HepG2 (cell line): Measurements from ENCODE around the gene SRRM1. TPM values are rescaled to one million over a fixed set of nuclear protein-coding genes. Genes with fewer than 3 reads are reported as not detected.

Experiments
- AHR ChIP-seq: IDR thresholded peaks from 2 replicates; pipeline ENCODE4 v1.6.1; 2018; ENCODE audit warnings: missing genetic modification reagents, missing compliant biosample characterization
- DMTF1 ChIP-seq: sonication (generic); formaldehyde crosslinking; IDR thresholded peaks from 2 replicates; pipeline ENCODE4 v1.4.0; 2020; ENCODE audit warnings: mild to moderate bottlenecking, missing genetic modification reagents
- FOXO1 ChIP-seq: sonication (generic); formaldehyde crosslinking; IDR thresholded peaks from 2 replicates; pipeline ENCODE4 v1.4.0; 2020; ENCODE audit warnings: missing genetic modification reagents
- GABPA ChIP-seq, 2 experiments: IDR thresholded peaks; 2 replicates each; pipeline ENCODE4 v1.6.1; 2011 to 2016; ENCODE audit warnings: low read depth in 2 of 2, low read length in 1 of 2, missing biosample characterization in 1 of 2, missing genetic modification characterization in 1 of 2
- HMGA1 ChIP-seq: sonication (generic); formaldehyde crosslinking; conservative IDR thresholded peaks from 2 replicates; pipeline ENCODE4 v1.4.0; 2020; ENCODE audit warnings: missing genetic modification reagents
- HNRNPH1 ChIP-seq: fragments of 200-400 bp; formaldehyde crosslinking; optimal IDR thresholded peaks from 2 replicates; pipeline ENCODE3; 2017; ENCODE audit warnings: mild to moderate bottlenecking, low read depth, low read length
- KLF11 ChIP-seq: IDR thresholded peaks from 2 replicates; pipeline ENCODE4 v1.6.1; 2016; ENCODE audit warnings: missing compliant biosample characterization
- MIER3 ChIP-seq: IDR thresholded peaks from 2 replicates; pipeline ENCODE4 v1.6.1; 2016; ENCODE audit warnings: missing compliant biosample characterization, borderline replicate concordance
- RBFOX2 ChIP-seq: fragments of 200-400 bp; formaldehyde crosslinking; IDR thresholded peaks from 2 replicates; pipeline ENCODE4 v1.6.1; 2017; ENCODE audit warnings: low read depth, mild to moderate bottlenecking, low read length
- RFX1 ChIP-seq: fragments of 450-650 bp; IDR thresholded peaks from 2 replicates; pipeline ENCODE4 v1.6.1; 2017
- RFXAP ChIP-seq: sonication (generic); formaldehyde crosslinking; IDR thresholded peaks from 2 replicates; pipeline ENCODE4 v1.4.0; 2020; ENCODE audit warnings: missing genetic modification reagents, borderline replicate concordance
- SOX5 ChIP-seq: IDR thresholded peaks from 2 replicates; pipeline ENCODE4 v1.6.1; 2016; ENCODE audit warnings: borderline replicate concordance
- TRIM24 ChIP-seq: sonication (generic); formaldehyde crosslinking; IDR thresholded peaks from 2 replicates; pipeline ENCODE4 v1.8.0; 2022; ENCODE audit warnings: mild to moderate bottlenecking, missing genetic modification reagents
- ZBTB3 ChIP-seq: sonication (generic); formaldehyde crosslinking; IDR thresholded peaks from 2 replicates; pipeline ENCODE4 v1.4.0; 2020; ENCODE audit warnings: low read depth, mild to moderate bottlenecking, moderate library complexity, missing genetic modification reagents, borderline replicate concordance
- ZBTB43 ChIP-seq: sonication (generic); formaldehyde crosslinking; conservative IDR thresholded peaks from 2 replicates; pipeline ENCODE4 v1.4.0; 2020; ENCODE audit warnings: missing genetic modification reagents
- ZKSCAN8 ChIP-seq: IDR thresholded peaks from 2 replicates; pipeline ENCODE4 v1.6.1; 2016; ENCODE audit warnings: borderline replicate concordance, missing genetic modification reagents, missing compliant biosample characterization
- ZNF256 ChIP-seq: sonication (generic); formaldehyde crosslinking; conservative IDR thresholded peaks from 2 replicates; pipeline ENCODE4 v1.4.0; 2020; ENCODE audit warnings: missing genetic modification reagents
- ZNF432 ChIP-seq: sonication (generic); formaldehyde crosslinking; IDR thresholded peaks from 2 replicates; pipeline ENCODE4 v1.5.0; 2020; ENCODE audit warnings: missing genetic modification reagents, mild to moderate bottlenecking, borderline replicate concordance
- ZNF670 ChIP-seq: sonication (generic); formaldehyde crosslinking; IDR thresholded peaks from 2 replicates; pipeline ENCODE4 v1.8.0; 2022; ENCODE audit warnings: mild to moderate bottlenecking, missing genetic modification reagents, borderline replicate concordance
- ZNF674 ChIP-seq: sonication (generic); formaldehyde crosslinking; IDR thresholded peaks from 2 replicates; pipeline ENCODE4 v1.5.0; 2020; ENCODE audit warnings: low read depth, mild to moderate bottlenecking, missing genetic modification reagents
- ZNF878 ChIP-seq: sonication (generic); formaldehyde crosslinking; IDR thresholded peaks from 2 replicates; pipeline ENCODE4 v1.8.1; 2023; ENCODE audit warnings: mild to moderate bottlenecking, missing genetic modification reagents, moderate library complexity
- polyA plus RNA-seq, 8 experiments: library from polyadenylated mRNA; depleted of rRNA in 3 of 8; stranded (reverse) in 7 of 8; unstranded in 1 of 8; fragments of >200 nt; fragmentation: Illumina TruSeq in 4 of 8; extraction: Trizol in 4 of 8; gene quantifications; 2 replicates each; pipeline versions ENCODE4 v1.2.1 to v1.2.3, GENCODE V29; 2011 to 2016; ENCODE audit warnings: low read depth in 4 of 8, missing spikeins in 1 of 8, mixed read lengths in 1 of 8; ENCODE audit not compliant: insufficient read depth in 1 of 8
- total RNA-seq, 5 experiments: library from RNA; depleted of rRNA; stranded (reverse); fragments of >200 nt; fragmentation: Illumina TruSeq; extraction: Trizol; gene quantifications; 2 replicates each; pipeline ENCODE4 v1.2.3, GENCODE V29; 2016; ENCODE audit warnings: low read depth in 1 of 5
- TF ChIP-seq, protein P1 (sequence below): sonication (generic); formaldehyde crosslinking; IDR thresholded peaks from 2 replicates; pipeline ENCODE4 v1.8.0; 2022; ENCODE audit warnings: mild to moderate bottlenecking, missing genetic modification reagents, borderline replicate concordance

Gene SRRM1
- total and polyA plus RNA-seq, 2 of the 13 experiments (the other 11 are each of a cell fraction or from before 2014, with no cell fraction given): 31.6 to 44.5 TPM

GRCh38 chr1:24705260-24706073 is 62.4 kb downstream of the SRRM1 start (continued):
- no peak for TF ChIP-seq DMTF1 (CRISPR knock-in tag)
- no peak for TF ChIP-seq HMGA1 (CRISPR knock-in tag)
- no peak for TF ChIP-seq KLF11 (CRISPR knock-in tag)
- peak; percentile 58; the same call in 1 of the 2 replicates for TF ChIP-seq ZBTB43 (CRISPR knock-in tag)
- no peak for TF ChIP-seq ZNF432 (CRISPR knock-in tag)
- TF ChIP-seq ZBTB3 (CRISPR knock-in tag): no peak
- 0 out of 2 replicates have a peak, but pooled peaks have one; percentile 42 for TF ChIP-seq RBFOX2
- 0 out of 2 replicates have a peak, but pooled peaks have one; percentile 35 for TF ChIP-seq FOXO1 (CRISPR knock-in tag)
- TF ChIP-seq, protein P1, sequence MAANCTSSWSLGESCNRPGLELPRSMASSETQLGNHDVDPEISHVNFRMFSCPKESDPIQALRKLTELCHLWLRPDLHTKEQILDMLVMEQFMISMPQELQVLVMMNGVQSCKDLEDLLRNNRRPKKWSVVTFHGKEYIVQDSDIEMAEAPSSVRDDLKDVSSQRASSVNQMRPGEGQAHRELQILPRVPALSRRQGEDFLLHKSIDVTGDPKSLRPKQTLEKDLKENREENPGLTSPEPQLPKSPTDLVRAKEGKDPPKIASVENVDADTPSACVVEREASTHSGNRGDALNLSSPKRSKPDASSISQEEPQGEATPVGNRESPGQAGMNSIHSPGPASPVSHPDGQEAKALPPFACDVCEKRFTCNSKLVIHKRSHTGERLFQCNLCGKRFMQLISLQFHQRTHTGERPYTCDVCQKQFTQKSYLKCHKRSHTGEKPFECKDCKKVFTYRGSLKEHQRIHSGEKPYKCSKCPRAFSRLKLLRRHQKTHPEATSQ: 0 out of 2 replicates have a peak, but pooled peaks have one; percentile 36
- TF ChIP-seq ZNF878: 0 out of 2 replicates have a peak, but pooled peaks have one; percentile 51
- TF ChIP-seq ZKSCAN8 (CRISPR knock-in tag): peak; percentile 73; the same call in 1 of the 2 replicates
- no peak for TF ChIP-seq AHR (CRISPR knock-in tag)
- no peak for TF ChIP-seq ZNF670
- TF ChIP-seq HNRNPH1: no peak
- peak; percentile 89 for TF ChIP-seq SOX5 (CRISPR knock-in tag)
- TF ChIP-seq ZNF674 (CRISPR knock-in tag): no peak
- TF ChIP-seq RFXAP (CRISPR knock-in tag): peak; percentile 67
- no peak for TF ChIP-seq GABPA (IDR thresholded peaks at IDR 0.05; ENCODE audit: low read depth, low read length)
- no peak; the same call in 1 of the 2 replicates for TF ChIP-seq GABPA (CRISPR knock-in tag; IDR thresholded peaks at IDR 0.05; ENCODE audit: low read depth)
- TF ChIP-seq RFX1: no peak
- no peak for TF ChIP-seq ZNF256 (CRISPR knock-in tag)
- TF ChIP-seq TRIM24 (CRISPR knock-in tag): no peak
- 0 out of 2 replicates have a peak, but pooled peaks have one; percentile 23 for TF ChIP-seq MIER3 (CRISPR knock-in tag)
